Measurements from ENCODE around the gene PIEZO2. TPM values are rescaled to one million over a fixed set of nuclear protein-coding genes. Genes with fewer than 3 reads are reported as not detected.
A peak's percentile ranks its signal among the peaks of the same experiment; 100 is the strongest.

Gene PIEZO2
- total RNA-seq, 1 experiment from 2014 or later, result 1.8 TPM

- DNase-seq (ENCODE audit: low spot score), result no peak
Measured at GRCh38 chr18:11113937-11114336, 35.4 kb downstream of the PIEZO2 start.

DNA sequence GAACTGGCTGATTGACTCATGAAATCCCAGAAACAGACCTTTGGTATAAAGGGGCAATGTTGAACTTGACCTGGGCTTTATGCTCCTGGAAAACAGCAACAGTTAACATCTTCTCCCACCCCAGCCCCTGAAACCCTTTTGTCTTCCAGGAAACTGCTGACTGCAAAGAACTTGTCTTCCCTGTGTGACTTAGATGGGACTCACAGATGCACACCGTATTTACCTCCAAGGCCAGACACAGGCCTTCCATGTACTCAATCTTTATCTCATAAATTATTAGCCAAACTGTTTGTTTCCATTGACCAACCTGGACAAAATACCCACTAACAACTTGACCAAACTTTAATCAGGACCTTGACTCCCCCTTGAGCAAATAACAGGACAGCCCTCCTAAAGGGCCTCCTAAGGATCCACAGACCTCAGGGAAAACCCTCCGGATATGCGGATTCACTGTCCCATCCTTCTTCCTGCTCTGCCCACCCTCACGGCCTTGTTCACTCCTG, 36.3 kb downstream of the PIEZO2 start:
- no peak for DNase-seq (ENCODE audit: low spot score)

DNA sequence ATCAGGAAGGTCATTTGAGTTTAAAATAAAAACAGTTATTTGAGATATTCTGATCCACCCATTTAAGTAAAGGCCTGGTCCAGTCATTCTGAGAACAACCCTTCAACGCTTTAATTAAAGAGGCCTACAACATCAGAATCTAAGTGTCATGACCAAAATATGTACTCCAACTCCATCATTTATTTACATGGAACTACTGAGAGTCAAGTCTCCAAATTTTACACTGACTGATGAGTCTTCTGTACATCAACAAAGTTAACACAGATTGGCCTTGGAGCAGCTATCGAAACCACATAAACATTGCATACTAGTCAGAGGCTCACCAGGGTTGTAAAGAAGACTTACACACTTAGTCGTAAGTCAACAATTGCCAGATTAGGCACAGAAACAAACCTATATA, 37.1 kb downstream of the PIEZO2 start:
- DNase-seq (ENCODE audit: low spot score), result no peak

GRCh38 chr18:11110509-11110908, 38.9 kb downstream of the PIEZO2 start:
- no peak for DNase-seq (ENCODE audit: low spot score)

DNA sequence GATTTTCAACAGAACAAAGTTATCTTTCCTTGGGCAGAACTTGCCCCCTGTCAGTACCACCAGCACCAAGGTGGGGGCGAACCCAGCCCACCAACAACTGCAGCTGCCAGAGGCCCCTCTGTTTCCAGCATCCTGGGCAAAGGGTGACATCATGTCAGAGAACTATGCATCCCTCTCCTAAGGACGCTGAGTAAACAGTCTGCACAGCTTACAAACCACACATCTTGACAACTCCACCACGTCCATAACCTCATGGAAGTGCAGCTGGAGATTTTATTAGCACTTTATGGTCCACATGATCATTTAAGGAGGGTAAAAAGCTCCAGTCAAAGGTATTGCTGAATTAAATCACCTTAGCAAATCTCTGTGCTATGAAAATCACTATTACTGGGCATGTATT, 40.4 kb downstream of the PIEZO2 start:
- no peak for DNase-seq (ENCODE audit: low spot score)

DNA sequence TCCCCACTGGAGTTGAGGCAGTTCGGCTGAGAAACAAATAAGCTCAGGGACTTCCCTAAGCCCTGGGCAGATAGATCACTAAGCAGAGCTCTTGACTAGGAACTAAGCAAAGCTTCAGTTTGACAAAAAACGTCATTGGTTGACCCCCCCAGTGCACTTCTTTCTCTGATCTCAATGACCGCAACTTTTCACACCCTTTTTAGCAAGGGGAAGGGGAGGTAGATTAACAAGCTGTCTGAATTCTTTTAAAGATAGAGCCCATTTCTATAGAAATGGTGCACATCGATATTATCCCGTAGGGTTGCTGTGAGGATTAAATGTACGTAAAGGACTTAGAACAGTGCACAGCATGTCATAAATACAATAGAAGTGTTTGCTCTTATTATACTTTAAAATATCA, 42.5 kb downstream of the PIEZO2 start:
- no peak for DNase-seq (ENCODE audit: low spot score)

- no peak for DNase-seq (ENCODE audit: low spot score)
Measured at GRCh38 chr18:11105463-11105862, 43.9 kb downstream of the PIEZO2 start.

GRCh38 chr18:11104307-11104706, 45.1 kb downstream of the PIEZO2 start:
- DNase-seq (ENCODE audit: low spot score), result no peak

DNA sequence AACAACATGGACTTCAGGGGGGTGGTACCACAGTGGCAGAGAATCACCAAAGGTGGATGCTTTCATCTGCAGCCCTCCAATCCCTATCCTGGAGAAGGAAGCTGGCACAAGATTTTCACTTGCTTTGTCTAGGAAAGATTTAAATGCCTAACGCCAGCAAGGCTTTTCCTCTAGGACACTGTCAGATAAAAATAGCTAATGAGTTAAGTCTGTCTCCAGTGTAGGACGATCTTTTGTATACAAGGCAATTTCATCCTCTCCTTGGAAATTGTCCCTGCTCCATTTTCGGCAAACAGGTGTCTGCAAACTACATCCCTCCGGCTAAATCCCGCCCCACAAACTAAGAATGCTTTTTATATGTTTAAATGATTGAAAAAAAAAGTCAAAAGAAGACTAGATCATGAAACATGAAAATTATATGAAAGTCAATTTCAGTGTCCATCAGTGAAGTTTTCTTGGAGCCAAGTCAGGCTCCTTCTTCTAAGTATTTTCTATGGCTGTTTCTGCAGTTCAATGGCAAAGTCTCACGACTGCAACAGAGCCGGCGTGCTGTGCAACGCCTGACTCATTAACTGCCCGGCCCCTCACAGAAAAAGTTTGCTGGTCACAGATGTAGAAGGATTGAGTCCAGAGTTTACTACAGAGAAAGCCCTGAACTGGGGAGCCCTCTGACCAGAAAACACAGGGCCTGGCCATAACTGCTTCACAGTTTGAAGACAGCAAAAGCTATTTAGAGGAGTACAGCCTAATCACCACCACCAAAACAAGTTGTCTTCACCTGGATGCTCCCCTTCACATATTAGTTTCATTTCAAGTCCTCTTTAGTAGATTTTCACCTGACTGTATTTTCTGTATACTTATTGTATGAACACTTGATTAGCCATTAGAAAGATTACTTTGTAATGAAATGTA, 52.3 kb downstream of the PIEZO2 start:
- no peak for DNase-seq (ENCODE audit: low spot score)

DNA sequence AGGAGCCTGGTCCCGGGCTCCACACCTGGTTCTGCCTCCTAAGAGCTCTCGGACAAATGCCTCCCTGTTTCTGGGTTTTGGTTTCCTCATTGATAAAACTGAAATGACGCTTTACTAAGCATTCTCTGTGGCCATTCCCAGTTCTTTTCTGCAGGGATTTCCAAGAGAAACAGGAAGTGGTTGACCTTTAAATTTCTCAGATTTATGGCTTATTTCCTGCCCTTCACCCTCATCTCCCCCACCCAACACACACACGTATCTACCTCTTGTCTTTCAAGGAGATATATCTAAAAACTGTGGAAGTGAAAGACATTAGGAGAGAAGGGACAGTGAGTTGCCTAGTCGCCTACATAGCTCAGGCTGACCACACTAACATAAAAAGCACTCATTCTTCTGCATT, 53.0 kb downstream of the PIEZO2 start:
- peak; percentile 65 for DNase-seq (ENCODE audit: low spot score)

- no peak for DNase-seq (ENCODE audit: low spot score)
Measured at GRCh38 chr18:11095674-11096293, 53.6 kb downstream of the PIEZO2 start.

GRCh38 chr18:11095211-11095610, 54.2 kb downstream of the PIEZO2 start:
- no peak for DNase-seq (ENCODE audit: low spot score)

DNA sequence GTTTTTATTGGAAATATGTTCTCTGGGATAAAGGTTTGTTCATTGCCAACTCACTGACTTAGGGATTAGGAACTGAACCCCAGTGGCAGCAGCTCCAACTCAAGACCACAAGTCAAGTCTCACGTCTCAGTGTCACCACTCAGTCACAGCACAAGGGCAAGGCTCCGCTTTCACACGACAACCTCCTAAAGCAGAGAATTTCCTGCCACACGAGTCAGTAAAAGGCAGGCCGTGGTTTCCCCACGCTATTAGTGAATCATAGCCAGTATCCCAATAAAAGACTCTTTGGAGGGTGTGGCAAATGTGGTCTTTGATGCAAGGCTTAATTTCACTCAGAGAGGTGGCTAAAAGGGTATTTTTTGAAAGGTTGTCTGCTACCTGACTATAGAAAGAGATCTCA, 57.6 kb downstream of the PIEZO2 start:
- DNase-seq (ENCODE audit: low spot score), result peak; percentile 20

GRCh38 chr18:11089931-11090715, 59.2 kb downstream of the PIEZO2 start:
- DNase-seq (ENCODE audit: low spot score), result no peak

- DNase-seq (ENCODE audit: low spot score), result no peak
Measured at GRCh38 chr18:11081009-11081532, 68.3 kb downstream of the PIEZO2 start.

GRCh38 chr18:11078491-11078890, 70.9 kb downstream of the PIEZO2 start:
- DNase-seq (ENCODE audit: low spot score), result no peak

- DNase-seq (ENCODE audit: low spot score), result no peak
Measured at GRCh38 chr18:11077548-11078187, 71.7 kb downstream of the PIEZO2 start.

GRCh38 chr18:11074889-11075288, 74.5 kb downstream of the PIEZO2 start:
- DNase-seq (ENCODE audit: low spot score), result no peak

DNA sequence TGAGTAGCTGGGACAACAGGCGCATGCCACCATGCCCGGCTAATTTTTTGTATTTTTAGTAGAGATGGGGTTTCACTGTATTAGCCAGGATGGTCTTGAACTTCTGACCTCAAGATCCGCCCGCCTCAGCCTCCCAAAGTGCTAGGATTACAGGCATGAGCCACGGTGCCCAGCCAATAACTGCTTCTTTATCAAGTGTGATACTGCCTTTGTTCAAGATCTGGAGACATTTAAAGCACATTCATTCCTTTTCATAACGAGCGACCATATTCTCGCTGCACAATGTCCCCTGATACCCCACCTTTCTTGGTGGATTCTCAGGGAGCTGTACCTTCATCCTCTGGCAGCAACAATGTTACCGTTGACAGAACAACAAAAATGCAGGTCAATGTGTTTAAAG, 75.4 kb downstream of the PIEZO2 start:
- no peak for DNase-seq (ENCODE audit: low spot score)

- no peak for DNase-seq (ENCODE audit: low spot score)
Measured at GRCh38 chr18:11072632-11073031, 76.7 kb downstream of the PIEZO2 start.

GRCh38 chr18:11071300-11071699, 78.1 kb downstream of the PIEZO2 start:
- no peak for DNase-seq (ENCODE audit: low spot score)

GRCh38 chr18:11070593-11070992, 78.8 kb downstream of the PIEZO2 start:
- no peak for DNase-seq (ENCODE audit: low spot score)
